SK-N-SH treated with all-trans-retinoic acid at 6 μM for 48 hours (cell line): ENCODE results near the gene CACNA2D4.

Experiments used
- ATAC-seq: fragments of 200-7000 bp; cut with Tn5 transposase; 3 replicates; pipeline ENCODE4 v1.9.1; 2020; ENCODE audit warnings: mild to moderate bottlenecking, moderate library complexity
- BACH2 ChIP-seq: fragments of 250-450 bp; sonication (Bioruptor Pico); IDR thresholded peaks from 2 replicates; pipeline ENCODE4 v1.9.0; 2021; ENCODE audit warnings: mild to moderate bottlenecking, borderline replicate concordance
- CREB5 ChIP-seq: fragments of 250-450 bp; sonication (Bioruptor Pico); IDR thresholded peaks from 2 replicates; pipeline ENCODE4 v1.5.1; 2020; ENCODE audit warnings: low read depth, mild to moderate bottlenecking, moderate library complexity
- CSDC2 ChIP-seq: fragments of 250-450 bp; sonication (Bioruptor Pico); IDR thresholded peaks from 2 replicates; pipeline ENCODE4 v1.5.0; 2020; ENCODE audit warnings: mild to moderate bottlenecking, moderate library complexity
- CSRNP3 ChIP-seq: fragments of 250-450 bp; sonication (Bioruptor Pico); IDR thresholded peaks from 2 replicates; pipeline ENCODE4 v1.5.1; 2021; ENCODE audit warnings: mild to moderate bottlenecking, moderate library complexity
- ESRRG ChIP-seq: fragments of 250-450 bp; sonication (Bioruptor Pico); IDR thresholded peaks from 2 replicates; pipeline ENCODE4 v1.6.1; 2021; ENCODE audit warnings: mild to moderate bottlenecking
- GLIS3 ChIP-seq: fragments of 250-450 bp; sonication (Bioruptor Pico); IDR thresholded peaks from 2 replicates; pipeline ENCODE4 v1.5.0; 2020; ENCODE audit warnings: mild to moderate bottlenecking, moderate library complexity
- ISL1 ChIP-seq: fragments of 250-450 bp; sonication (Bioruptor Pico); IDR thresholded peaks from 2 replicates; pipeline ENCODE4 v2.1.2; 2022; ENCODE audit warnings: mild to moderate bottlenecking, moderate library complexity
- OSR1 ChIP-seq: fragments of 250-450 bp; sonication (Bioruptor Pico); IDR thresholded peaks from 2 replicates; pipeline ENCODE4 v1.8.0; 2022; ENCODE audit warnings: moderate library complexity, mild to moderate bottlenecking, inconsistent platforms
- PATZ1 ChIP-seq: fragments of 250-450 bp; sonication (Bioruptor Pico); IDR thresholded peaks from 2 replicates; pipeline ENCODE4 v1.8.0; 2020; ENCODE audit warnings: mild to moderate bottlenecking, moderate library complexity, borderline replicate concordance
- POU6F1 ChIP-seq: fragments of 250-450 bp; sonication (Bioruptor Pico); IDR thresholded peaks from 2 replicates; pipeline ENCODE4 v1.8.0; 2021; ENCODE audit warnings: low read depth, mild to moderate bottlenecking, moderate library complexity, borderline replicate concordance
- RARB ChIP-seq: fragments of 250-450 bp; sonication (Bioruptor Pico); IDR thresholded peaks from 2 replicates; pipeline ENCODE4 v1.8.0; 2021; ENCODE audit warnings: mild to moderate bottlenecking, moderate library complexity
- SNAI2 ChIP-seq: fragments of 250-450 bp; sonication (Bioruptor Pico); IDR thresholded peaks from 2 replicates; pipeline ENCODE4 v1.5.0; 2020; ENCODE audit warnings: mild to moderate bottlenecking, moderate library complexity
- TCF4 ChIP-seq: fragments of 250-450 bp; sonication (Bioruptor Pico); IDR thresholded peaks from 2 replicates; pipeline ENCODE4 v1.8.0; 2021; ENCODE audit warnings: mild to moderate bottlenecking, moderate library complexity, borderline replicate concordance
- TSHZ2 ChIP-seq: fragments of 250-450 bp; sonication (Bioruptor Pico); IDR thresholded peaks from 2 replicates; pipeline ENCODE4 v1.5.0; 2020; ENCODE audit warnings: mild to moderate bottlenecking, moderate library complexity
- ZC3H10 ChIP-seq: fragments of 250-450 bp; sonication (Bioruptor Pico); IDR thresholded peaks from 2 replicates; pipeline ENCODE4 v1.5.1; 2021; ENCODE audit warnings: mild to moderate bottlenecking, moderate library complexity
- ZFP3 ChIP-seq: fragments of 250-450 bp; sonication (Bioruptor Pico); IDR thresholded peaks from 2 replicates; pipeline ENCODE4 v1.5.0; 2020; ENCODE audit warnings: mild to moderate bottlenecking, moderate library complexity
- ZFP30 ChIP-seq: fragments of 450-650 bp; formaldehyde crosslinking; IDR thresholded peaks from 2 replicates; pipeline ENCODE4 v1.5.0; 2022; ENCODE audit warnings: mild to moderate bottlenecking, moderate library complexity
- ZNF565 ChIP-seq: fragments of 450-650 bp; formaldehyde crosslinking; conservative IDR thresholded peaks from 2 replicates; pipeline ENCODE4 v1.5.0; 2020; ENCODE audit warnings: low read depth, mild to moderate bottlenecking, moderate library complexity
- ZNF70 ChIP-seq: fragments of 450-650 bp; formaldehyde crosslinking; IDR thresholded peaks from 2 replicates; pipeline ENCODE4 v1.5.0; 2020; ENCODE audit warnings: mild to moderate bottlenecking, moderate library complexity
- ZNF8 ChIP-seq: fragments of 450-650 bp; formaldehyde crosslinking; IDR thresholded peaks from 2 replicates; pipeline ENCODE4 v1.5.0; 2020; ENCODE audit warnings: mild to moderate bottlenecking, moderate library complexity

The CACNA2D4 gene

GRCh38 chr12:1928439-1929121 is 10.1 kb upstream of the CACNA2D4 start:
- no peak for ATAC-seq
- no peak for TF ChIP-seq TSHZ2 (CRISPR knock-in tag)
- TF ChIP-seq OSR1 (CRISPR knock-in tag): no peak
- no peak for TF ChIP-seq ZNF8 (CRISPR knock-in tag)
- TF ChIP-seq SNAI2: 0 out of 2 replicates have a peak, but pooled peaks have one; percentile 4
- no peak for TF ChIP-seq CSRNP3
- TF ChIP-seq, all 23 proteins: peak for 1

- no peak for TF ChIP-seq OSR1 (CRISPR knock-in tag)
- no peak for TF ChIP-seq ZNF70 (CRISPR knock-in tag)
- peak; percentile 18; the same call in 1 of the 2 replicates for TF ChIP-seq CREB5
- TF ChIP-seq CSDC2 (CRISPR knock-in tag): 0 out of 2 replicates have a peak, but pooled peaks have one; percentile 36
- no peak for TF ChIP-seq PATZ1 (CRISPR knock-in tag)
- TF ChIP-seq RARB (CRISPR knock-in tag): no peak
- no peak for TF ChIP-seq POU6F1
- TF ChIP-seq ISL1 (CRISPR knock-in tag): peak; percentile 78
- TF ChIP-seq CSRNP3: no peak
- TF ChIP-seq ZFP3 (CRISPR knock-in tag): 0 out of 2 replicates have a peak, but pooled peaks have one; percentile 45
- TF ChIP-seq BACH2 (CRISPR knock-in tag): no peak
- no peak for TF ChIP-seq ZC3H10
- 0 out of 2 replicates have a peak, but pooled peaks have one; percentile 43 for TF ChIP-seq TCF4 (CRISPR knock-in tag)
- TF ChIP-seq ESRRG: 0 out of 2 replicates have a peak, but pooled peaks have one; percentile 3
- no peak for TF ChIP-seq ZFP30 (CRISPR knock-in tag)
- TF ChIP-seq SNAI2: 0 out of 2 replicates have a peak, but pooled peaks have one; percentile 56
- TF ChIP-seq ZNF565: no peak
- 0 out of 2 replicates have a peak, but pooled peaks have one; percentile 14 for TF ChIP-seq GLIS3 (CRISPR knock-in tag)
- ATAC-seq: peak; percentile 30
Observed at GRCh38 chr12:1927751-1928351, 9.4 kb upstream of the CACNA2D4 start.
